ENCODE results near the gene RALGAPB. TPM values are rescaled to one million over a fixed set of nuclear protein-coding genes. Genes with fewer than 3 reads are reported as not detected.
A peak's percentile ranks its signal among the peaks of the same experiment; 100 is the strongest.

The RALGAPB gene
- total and polyA plus RNA-seq, 2 of the 13 experiments (the other 11 are each of a cell fraction or from before 2014, with no cell fraction given) = 17.6 to 30.6 TPM

DNA sequence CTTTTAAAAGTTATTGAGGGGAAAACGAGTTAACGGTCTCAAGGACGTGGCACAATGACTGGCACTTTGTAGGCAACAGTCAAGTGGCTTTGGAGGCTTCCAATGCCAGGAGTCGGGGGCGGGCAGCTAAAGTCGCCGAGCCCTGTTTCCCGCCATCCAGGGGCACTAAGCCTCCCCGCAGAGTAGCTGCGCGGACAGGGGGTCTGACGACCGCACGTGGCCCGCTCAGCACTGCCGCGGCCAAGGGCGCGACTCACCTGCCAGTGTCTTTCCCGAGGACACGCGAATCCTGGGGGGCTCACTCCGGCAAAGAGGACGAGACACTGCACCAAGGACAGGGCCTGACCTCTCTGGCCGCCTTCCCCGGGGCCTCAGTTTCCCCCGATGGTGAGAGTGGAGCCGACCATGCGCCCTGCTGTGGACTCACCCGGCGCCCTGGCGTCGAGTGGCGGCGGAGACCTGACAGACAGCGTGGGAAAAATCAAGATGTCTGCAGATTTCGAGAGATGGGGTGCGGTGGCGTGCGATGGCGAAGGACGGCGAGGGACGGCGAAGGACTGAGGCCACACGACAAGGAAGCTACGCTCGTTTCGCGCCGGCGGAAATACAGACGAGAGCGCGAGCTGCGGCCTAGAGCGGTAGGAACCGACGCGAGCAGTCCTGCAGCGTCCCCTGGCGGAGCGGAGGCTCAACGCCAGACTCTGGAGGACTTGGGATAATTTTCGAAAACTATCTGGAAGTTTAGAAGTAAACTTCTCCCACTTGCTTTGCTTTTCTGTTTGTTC, 37.7 kb upstream of the RALGAPB start, which contains the start of gene SNHG17 (continued):
- TF ChIP-seq ZNF432 (CRISPR knock-in tag; IDR thresholded peaks at IDR 0.05; ENCODE audit: borderline replicate concordance) (0 out of 2 replicates have a peak, but pooled peaks have one; percentile 89), ZFP62 (CRISPR knock-in tag; IDR thresholded peaks at IDR 0.05) (peak; percentile 27; the same call in 1 of the 2 replicates), POLR2AphosphoS2 (IDR thresholded peaks at IDR 0.05; ENCODE audit: low read depth, low read length) (peak; percentile 97), TFDP2 (CRISPR knock-in tag; IDR thresholded peaks at IDR 0.05) (peak; percentile 98), ZBTB43 (CRISPR knock-in tag; conservative IDR thresholded peaks at IDR 0.05) (peak; percentile 93), SPEN (CRISPR knock-in tag; IDR thresholded peaks at IDR 0.05; ENCODE audit: low read depth) (peak; percentile 100), ZNF264 (CRISPR knock-in tag; IDR thresholded peaks at IDR 0.05) (peak; percentile 98; the same call in 1 of the 2 replicates), ZNF451 (CRISPR knock-in tag; IDR thresholded peaks at IDR 0.05) (peak; percentile 100), ZNF333 (CRISPR knock-in tag; IDR thresholded peaks at IDR 0.05; ENCODE audit: borderline replicate concordance) (peak; percentile 98), ZSCAN20 (CRISPR knock-in tag; IDR thresholded peaks at IDR 0.05; ENCODE audit: borderline replicate concordance) (peak; percentile 98), SUZ12 (IDR thresholded peaks at IDR 0.05; ENCODE audit: low read depth, low read length) (peak; percentile 26; the same call in 1 of the 2 replicates), ZBTB20 (CRISPR knock-in tag; IDR thresholded peaks at IDR 0.05; ENCODE audit: borderline replicate concordance, low read depth) (peak; percentile 98), POGZ (CRISPR knock-in tag; IDR thresholded peaks at IDR 0.05) (peak; percentile 100)
- TF ChIP-seq, protein P1, sequence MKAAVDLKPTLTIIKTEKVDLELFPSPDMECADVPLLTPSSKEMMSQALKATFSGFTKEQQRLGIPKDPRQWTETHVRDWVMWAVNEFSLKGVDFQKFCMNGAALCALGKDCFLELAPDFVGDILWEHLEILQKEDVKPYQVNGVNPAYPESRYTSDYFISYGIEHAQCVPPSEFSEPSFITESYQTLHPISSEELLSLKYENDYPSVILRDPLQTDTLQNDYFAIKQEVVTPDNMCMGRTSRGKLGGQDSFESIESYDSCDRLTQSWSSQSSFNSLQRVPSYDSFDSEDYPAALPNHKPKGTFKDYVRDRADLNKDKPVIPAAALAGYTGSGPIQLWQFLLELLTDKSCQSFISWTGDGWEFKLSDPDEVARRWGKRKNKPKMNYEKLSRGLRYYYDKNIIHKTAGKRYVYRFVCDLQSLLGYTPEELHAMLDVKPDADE (CRISPR knock-in tag; IDR thresholded peaks at IDR 0.05) = peak; percentile 99
- TF ChIP-seq, protein P2, sequence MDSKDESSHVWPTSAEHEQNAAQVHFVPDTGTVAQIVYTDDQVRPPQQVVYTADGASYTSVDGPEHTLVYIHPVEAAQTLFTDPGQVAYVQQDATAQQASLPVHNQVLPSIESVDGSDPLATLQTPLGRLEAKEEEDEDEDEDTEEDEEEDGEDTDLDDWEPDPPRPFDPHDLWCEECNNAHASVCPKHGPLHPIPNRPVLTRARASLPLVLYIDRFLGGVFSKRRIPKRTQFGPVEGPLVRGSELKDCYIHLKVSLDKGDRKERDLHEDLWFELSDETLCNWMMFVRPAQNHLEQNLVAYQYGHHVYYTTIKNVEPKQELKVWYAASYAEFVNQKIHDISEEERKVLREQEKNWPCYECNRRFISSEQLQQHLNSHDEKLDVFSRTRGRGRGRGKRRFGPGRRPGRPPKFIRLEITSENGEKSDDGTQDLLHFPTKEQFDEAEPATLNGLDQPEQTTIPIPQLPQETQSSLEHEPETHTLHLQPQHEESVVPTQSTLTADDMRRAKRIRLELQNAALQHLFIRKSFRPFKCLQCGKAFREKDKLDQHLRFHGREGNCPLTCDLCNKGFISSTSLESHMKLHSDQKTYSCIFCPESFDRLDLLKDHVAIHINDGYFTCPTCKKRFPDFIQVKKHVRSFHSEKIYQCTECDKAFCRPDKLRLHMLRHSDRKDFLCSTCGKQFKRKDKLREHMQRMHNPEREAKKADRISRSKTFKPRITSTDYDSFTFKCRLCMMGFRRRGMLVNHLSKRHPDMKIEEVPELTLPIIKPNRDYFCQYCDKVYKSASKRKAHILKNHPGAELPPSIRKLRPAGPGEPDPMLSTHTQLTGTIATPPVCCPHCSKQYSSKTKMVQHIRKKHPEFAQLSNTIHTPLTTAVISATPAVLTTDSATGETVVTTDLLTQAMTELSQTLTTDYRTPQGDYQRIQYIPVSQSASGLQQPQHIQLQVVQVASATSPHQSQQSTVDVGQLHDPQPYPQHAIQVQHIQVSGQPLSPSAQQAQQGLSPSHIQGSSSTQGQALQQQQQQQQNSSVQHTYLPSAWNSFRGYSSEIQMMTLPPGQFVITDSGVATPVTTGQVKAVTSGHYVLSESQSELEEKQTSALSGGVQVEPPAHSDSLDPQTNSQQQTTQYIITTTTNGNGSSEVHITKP (CRISPR knock-in tag; IDR thresholded peaks at IDR 0.05; ENCODE audit: low read depth) = peak; percentile 89
- TF ChIP-seq, protein P3, sequence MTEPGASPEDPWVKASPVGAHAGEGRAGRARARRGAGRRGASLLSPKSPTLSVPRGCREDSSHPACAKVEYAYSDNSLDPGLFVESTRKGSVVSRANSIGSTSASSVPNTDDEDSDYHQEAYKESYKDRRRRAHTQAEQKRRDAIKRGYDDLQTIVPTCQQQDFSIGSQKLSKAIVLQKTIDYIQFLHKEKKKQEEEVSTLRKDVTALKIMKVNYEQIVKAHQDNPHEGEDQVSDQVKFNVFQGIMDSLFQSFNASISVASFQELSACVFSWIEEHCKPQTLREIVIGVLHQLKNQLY (CRISPR knock-in tag; IDR thresholded peaks at IDR 0.05) = peak; percentile 88; the same call in 1 of the 2 replicates
